OCI-LY7 (cell line): ENCODE results near the gene ARL15.

Experiments
- EZH2phosphoT487 ChIP-seq: fragments of 200-600 bp; sonication (generic); IDR thresholded peaks from 2 replicates; pipeline ENCODE4 v1.6.1; 2018; ENCODE audit warnings: low read depth, borderline replicate concordance, mild to moderate bottlenecking, mixed run types, antibody characterized with exemption, low read length, moderate library complexity, mixed read lengths
- TF ChIP-seq, protein P1 (sequence below): fragments of 200-600 bp; sonication (generic); conservative IDR thresholded peaks from 2 replicates; pipeline ENCODE4 v1.5.1; 2014; ENCODE audit warnings: mild to moderate bottlenecking, antibody characterized with exemption, low read length, moderate library complexity, mixed read lengths

DNA sequence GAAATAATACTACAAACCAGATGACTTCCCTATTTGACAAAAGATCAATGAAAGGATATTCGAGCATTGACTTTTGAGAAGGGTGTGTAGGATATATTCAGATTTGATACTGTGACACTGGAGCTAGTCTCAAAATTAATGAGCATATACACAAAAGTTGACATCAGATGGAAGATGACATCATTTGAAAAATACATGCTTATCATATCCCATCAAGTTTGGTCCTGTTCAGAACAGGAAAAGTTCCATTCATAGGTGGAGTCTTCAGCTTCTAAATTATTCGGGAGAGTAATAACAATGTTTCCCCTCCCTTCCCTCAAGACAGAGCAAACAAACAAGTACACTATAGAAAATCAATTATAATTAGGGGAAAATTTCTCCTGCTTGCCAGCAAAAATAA lies 401.6 kb downstream of the ARL15 start:
- TF ChIP-seq EZH2phosphoT487 = no peak
- TF ChIP-seq, protein P1, sequence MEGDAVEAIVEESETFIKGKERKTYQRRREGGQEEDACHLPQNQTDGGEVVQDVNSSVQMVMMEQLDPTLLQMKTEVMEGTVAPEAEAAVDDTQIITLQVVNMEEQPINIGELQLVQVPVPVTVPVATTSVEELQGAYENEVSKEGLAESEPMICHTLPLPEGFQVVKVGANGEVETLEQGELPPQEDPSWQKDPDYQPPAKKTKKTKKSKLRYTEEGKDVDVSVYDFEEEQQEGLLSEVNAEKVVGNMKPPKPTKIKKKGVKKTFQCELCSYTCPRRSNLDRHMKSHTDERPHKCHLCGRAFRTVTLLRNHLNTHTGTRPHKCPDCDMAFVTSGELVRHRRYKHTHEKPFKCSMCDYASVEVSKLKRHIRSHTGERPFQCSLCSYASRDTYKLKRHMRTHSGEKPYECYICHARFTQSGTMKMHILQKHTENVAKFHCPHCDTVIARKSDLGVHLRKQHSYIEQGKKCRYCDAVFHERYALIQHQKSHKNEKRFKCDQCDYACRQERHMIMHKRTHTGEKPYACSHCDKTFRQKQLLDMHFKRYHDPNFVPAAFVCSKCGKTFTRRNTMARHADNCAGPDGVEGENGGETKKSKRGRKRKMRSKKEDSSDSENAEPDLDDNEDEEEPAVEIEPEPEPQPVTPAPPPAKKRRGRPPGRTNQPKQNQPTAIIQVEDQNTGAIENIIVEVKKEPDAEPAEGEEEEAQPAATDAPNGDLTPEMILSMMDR = no peak
